HepG2 (cell line): ENCODE data around the gene IL15. TPM values are rescaled to one million over a fixed set of nuclear protein-coding genes. Genes with fewer than 3 reads are reported as not detected.

Source experiments
- ATAC-seq: fragments of 200-7000 bp; cut with Tn5 transposase; 3 replicates; pipeline ENCODE4 v1.9.1; 2020; ENCODE audit warnings: mild to moderate bottlenecking, moderate library complexity
- BruUV-seq: library from RNA; stranded (reverse); fragments of 400-500 nt; replicated peaks from 2 replicates; lab custom pipeline; 2021; lab: Mats Ljungman, UMichigan
- CTCF ChIA-PET: fragments of 300-600 bp; formaldehyde crosslinking; extraction: SDS; loops from one replicate; lab custom pipeline; 2021; ENCODE audit warnings: low total read pairs, inconsistent platforms, low intra/inter-chr PET ratio; lab: Yijun Ruan, JAX
- POLR2A ChIA-PET: fragments of 350-600 bp; sonication (Branson Sonifier 250); formaldehyde crosslinking; loops from one replicate; lab custom pipeline; 2020; ENCODE audit warnings: antibody characterized with exemption, inconsistent platforms; lab: Yijun Ruan, JAX
- DNase-seq: peaks from one replicate; pipeline ENCODE4 v3.0.0-alpha.2; 2015; ENCODE audit warnings: low spot score
- FAIRE-seq: peaks from 3 replicates; lab custom pipeline; 2011; peaks lifted over from hg19 to GRCh38; lab: Jason Lieb, UNC
- H2AFZ ChIP-seq: one replicate; pipeline ENCODE4 v1.6.1; 2011; ENCODE audit warnings: low read length, inconsistent platforms
- H3K27ac ChIP-seq: fragments of 300-600 bp; 3 replicates; pipeline ENCODE4 v1.8.0; 2011; ENCODE audit warnings: mixed run types, mild to moderate bottlenecking, mixed read lengths, low read length, inconsistent platforms; ENCODE audit not compliant: insufficient read depth; ENCODE audit errors: extremely low read length
- H3K27me3 ChIP-seq, 2 experiments: fragments of 200-600 bp in 1 of 2; 2 replicates in 1 of 2; 3 replicates in 1 of 2; pipeline versions ENCODE4 v1.6.0 to v1.8.0; 2011; ENCODE audit warnings: low read length in 2 of 2, mild to moderate bottlenecking in 2 of 2, moderate library complexity in 2 of 2, inconsistent platforms in 1 of 2; ENCODE audit not compliant: insufficient read depth in 2 of 2, control insufficient read depth in 1 of 2
- H3K36me3 ChIP-seq, 2 experiments: fragments of 200-600 bp in 1 of 2; replicated peaks in 1 of 2; 2 replicates in 1 of 2; 3 replicates in 1 of 2; pipeline versions ENCODE4 v1.5.1 to v1.8.0; 2011; ENCODE audit warnings: low read length in 2 of 2, inconsistent platforms in 1 of 2; ENCODE audit not compliant: insufficient read depth in 2 of 2, control insufficient read depth in 1 of 2
- H3K4me1 ChIP-seq: 2 replicates; pipeline ENCODE4 v1.5.1; 2012; ENCODE audit warnings: low read length, inconsistent platforms; ENCODE audit not compliant: insufficient read depth
- H3K4me2 ChIP-seq: 2 replicates; pipeline ENCODE4 v1.6.0; 2011; ENCODE audit warnings: low read depth, low read length, inconsistent platforms
- H3K4me3 ChIP-seq, 3 experiments: fragments of 200-600 bp in 1 of 3; sonication (generic), shearing (Covaris generic) in 1 of 3; replicated peaks in 1 of 3; 2 replicates each; pipeline ENCODE4 v1.5.1; 2011 to 2016; ENCODE audit warnings: low read length in 3 of 3, inconsistent platforms in 2 of 3, low read depth in 2 of 3, mild to moderate bottlenecking in 2 of 3, control low read depth in 1 of 3, mixed read lengths in 1 of 3; ENCODE audit not compliant: insufficient read depth in 1 of 3
- H3K79me2 ChIP-seq: one replicate; pipeline ENCODE4 v1.6.1; 2011; ENCODE audit warnings: low read length, inconsistent platforms; ENCODE audit not compliant: insufficient read depth
- H3K9ac ChIP-seq: 2 replicates; pipeline ENCODE4 v1.6.0; 2011; ENCODE audit warnings: mild to moderate bottlenecking, low read depth, low read length, inconsistent platforms; ENCODE audit not compliant: insufficient read depth
- H3K9me3 ChIP-seq: 2 replicates; pipeline ENCODE4 v1.5.1; 2012; ENCODE audit warnings: mild to moderate bottlenecking, low read length
- H4K20me1 ChIP-seq: 2 replicates; pipeline ENCODE4 v1.6.0; 2011; ENCODE audit warnings: inconsistent platforms, mild to moderate bottlenecking, low read length, moderate library complexity; ENCODE audit not compliant: insufficient read depth
- KDM6A ChIP-seq: IDR thresholded peaks from 2 replicates; pipeline ENCODE4 v1.6.1; 2016; ENCODE audit warnings: low read depth
- MED8 ChIP-seq: sonication (generic); formaldehyde crosslinking; IDR thresholded peaks from 2 replicates; pipeline ENCODE4 v1.8.1; 2023; ENCODE audit warnings: mild to moderate bottlenecking, missing genetic modification reagents; ENCODE audit not compliant: insufficient replicate concordance
- NR2F1 ChIP-seq, 2 experiments: fragments of 450-650 bp in 1 of 2; formaldehyde crosslinking in 1 of 2; IDR thresholded peaks; 2 replicates each; pipeline versions ENCODE4 v1.5.0 to v1.6.1; 2016 to 2020; ENCODE audit warnings: mild to moderate bottlenecking in 1 of 2, missing compliant biosample characterization in 1 of 2, missing genetic modification reagents in 1 of 2, moderate library complexity in 1 of 2
- ZBTB20 ChIP-seq: sonication (generic); formaldehyde crosslinking; IDR thresholded peaks from 2 replicates; pipeline ENCODE4 v1.8.1; 2023; ENCODE audit warnings: missing genetic modification reagents, low read depth, mild to moderate bottlenecking, borderline replicate concordance
- ZBTB21 ChIP-seq: sonication (generic); formaldehyde crosslinking; IDR thresholded peaks from 2 replicates; pipeline ENCODE4 v1.4.0; 2020; ENCODE audit warnings: missing genetic modification reagents
- ZFYVE20 ChIP-seq: sonication (generic); formaldehyde crosslinking; IDR thresholded peaks from 2 replicates; pipeline ENCODE4 v1.8.0; 2023; ENCODE audit warnings: low read depth, mild to moderate bottlenecking, moderate library complexity, missing genetic modification reagents, borderline replicate concordance
- ZNF260 ChIP-seq: sonication (generic); formaldehyde crosslinking; IDR thresholded peaks from 2 replicates; pipeline ENCODE4 v1.4.0; 2020; ENCODE audit warnings: missing genetic modification reagents, low read depth, mild to moderate bottlenecking, borderline replicate concordance
- ZNF296 ChIP-seq: sonication (generic); formaldehyde crosslinking; conservative IDR thresholded peaks from 2 replicates; pipeline ENCODE4 v1.5.0; 2020; ENCODE audit warnings: mild to moderate bottlenecking, missing genetic modification reagents
- ZNF720 ChIP-seq: sonication (generic); formaldehyde crosslinking; IDR thresholded peaks from 2 replicates; pipeline ENCODE4 v1.4.0; 2020; ENCODE audit warnings: missing genetic modification reagents
- WGBS: methylation state at CpG from one replicate; pipeline ENCODE4 v1.1.6; 2017; ENCODE audit warnings: low lambda C conversion rate; 5-methylcytosine and 5-hydroxymethylcytosine counted together
- in situ Hi-C: cut with HindIII; loops from 2 replicates; pipeline ENCODE4 v1.10.0; 2017; ENCODE audit warnings: low pct_unique_long_range_greater_than_20kb; ENCODE audit not compliant: extremely low pct_ligation_motif_present
- intact Hi-C: fragments of 100-400 bp; cut with micrococcal nuclease; formaldehyde crosslinking; loops from one replicate; pipeline ENCODE4 v1.10.0; 2022; ENCODE audit not compliant: unreplicated experiment
- polyA plus RNA-seq, 8 experiments: library from polyadenylated mRNA; depleted of rRNA in 3 of 8; stranded (reverse) in 7 of 8; unstranded in 1 of 8; fragments of >200 nt; fragmentation: Illumina TruSeq in 4 of 8; extraction: Trizol in 4 of 8; gene quantifications; 2 replicates each; pipeline versions ENCODE4 v1.2.1 to v1.2.3, GENCODE V29; 2011 to 2016; ENCODE audit warnings: low read depth in 4 of 8, missing spikeins in 1 of 8, mixed read lengths in 1 of 8; ENCODE audit not compliant: insufficient read depth in 1 of 8
- total RNA-seq, 5 experiments: library from RNA; depleted of rRNA; stranded (reverse); fragments of >200 nt; fragmentation: Illumina TruSeq; extraction: Trizol; gene quantifications; 2 replicates each; pipeline ENCODE4 v1.2.3, GENCODE V29; 2016; ENCODE audit warnings: low read depth in 1 of 5
- TF ChIP-seq, protein P1 (sequence below): sonication (generic); formaldehyde crosslinking; IDR thresholded peaks from 2 replicates; pipeline ENCODE4 v1.8.0; 2022; ENCODE audit warnings: missing genetic modification reagents, mild to moderate bottlenecking, inconsistent platforms, borderline replicate concordance
- TF ChIP-seq, protein P2 (sequence below): sonication (generic); formaldehyde crosslinking; IDR thresholded peaks from 2 replicates; pipeline ENCODE4 v1.4.0; 2020; ENCODE audit warnings: mild to moderate bottlenecking, low read depth, missing genetic modification reagents
- TF ChIP-seq, protein P3 (sequence below): sonication (generic); formaldehyde crosslinking; IDR thresholded peaks from 2 replicates; pipeline ENCODE4 v1.4.0; 2020; ENCODE audit warnings: missing genetic modification reagents, borderline replicate concordance
- TF ChIP-seq, protein P4 (sequence below): sonication (generic); formaldehyde crosslinking; IDR thresholded peaks from 2 replicates; pipeline ENCODE4 v1.4.0; 2020; ENCODE audit warnings: mild to moderate bottlenecking, missing genetic modification reagents

IL15 gene
- total and polyA plus RNA-seq, 2 of the 13 experiments (the other 11 are each of a cell fraction or from before 2014, with no cell fraction given) = 0.12 to 0.24 TPM

DNA sequence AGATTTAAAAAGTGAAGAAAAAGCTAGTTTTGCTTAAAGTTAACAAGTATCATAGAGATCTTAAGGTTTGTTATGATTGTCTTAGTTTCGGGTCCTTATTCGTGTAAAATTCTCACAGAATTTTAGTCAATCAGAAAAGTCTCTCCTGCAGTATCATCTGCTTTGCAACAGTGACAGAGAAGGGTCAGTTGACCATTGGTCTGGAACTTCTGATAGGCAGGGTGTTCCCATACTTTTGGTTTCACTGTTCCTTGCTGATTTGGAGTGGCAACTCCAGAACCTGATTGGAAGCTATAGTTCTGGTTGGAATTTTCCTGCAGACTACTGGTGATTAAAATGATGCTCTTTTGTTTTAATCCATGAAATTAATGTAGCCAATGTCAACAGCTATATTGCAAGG, 1.8 kb downstream of the IL15 start:
- POLR2A ChIA-PET = no interaction called here
- Histone ChIP-seq H3K27ac (no peak overlapping the region), H3K27me3 (peaks cover 0 to 19% of the 10 kb centered on the region in 2 experiments; a peak in 2 of 5 replicates), H2AFZ (no peak overlapping the region), H3K79me2 (no peaks in the 10 kb centered on the region), H3K4me1 (peaks cover 6% of the 10 kb centered on the region), H3K4me2 (no peak overlapping the region), H3K9ac (no peak overlapping the region), H3K36me3 (no peaks in the 10 kb centered on the region), H4K20me1 (no peaks in the 10 kb centered on the region), H3K9me3 (no peaks in the 10 kb centered on the region), H3K4me3 (no peak overlapping the region)
- ATAC-seq (no peak), DNase-seq (no peak), FAIRE-seq (no peak)
- intact Hi-C loops = no loop called here
- CTCF ChIA-PET = no interaction called here
- in situ Hi-C loops = no loop called here
- BruUV-seq = no TSS peak
- WGBS = 7% methylated on average over 2 of the region's 2 CpGs
- TF ChIP-seq NR2F1 (CRISPR knock-in tag; IDR thresholded peaks at IDR 0.05) (no peak), ZFYVE20 (CRISPR knock-in tag) (no peak), ZBTB20 (CRISPR knock-in tag) (no peak), KDM6A (CRISPR knock-in tag) (no peak), ZNF720 (no peak), ZBTB21 (CRISPR knock-in tag) (no peak), ZNF260 (no peak), ZNF296 (no peak), MED8 (CRISPR knock-in tag) (no peak)
- TF ChIP-seq, protein P1, sequence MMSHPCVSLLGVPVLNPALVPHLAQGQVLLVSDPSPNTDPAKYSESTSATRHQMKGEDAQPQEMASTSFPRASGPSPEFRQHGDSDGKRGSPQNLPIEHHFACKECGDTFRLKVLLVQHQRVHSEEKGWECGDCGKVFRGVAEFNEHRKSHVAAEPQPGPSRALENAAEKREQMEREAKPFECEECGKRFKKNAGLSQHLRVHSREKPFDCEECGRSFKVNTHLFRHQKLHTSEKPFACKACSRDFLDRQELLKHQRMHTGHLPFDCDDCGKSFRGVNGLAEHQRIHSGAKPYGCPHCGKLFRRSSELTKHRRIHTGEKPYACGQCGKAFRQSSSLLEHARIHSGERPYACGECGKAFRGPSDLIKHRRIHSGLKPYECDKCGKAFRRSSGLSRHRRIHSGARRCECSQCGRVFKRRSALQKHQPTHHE (CRISPR knock-in tag) = no peak
- TF ChIP-seq, protein P2, sequence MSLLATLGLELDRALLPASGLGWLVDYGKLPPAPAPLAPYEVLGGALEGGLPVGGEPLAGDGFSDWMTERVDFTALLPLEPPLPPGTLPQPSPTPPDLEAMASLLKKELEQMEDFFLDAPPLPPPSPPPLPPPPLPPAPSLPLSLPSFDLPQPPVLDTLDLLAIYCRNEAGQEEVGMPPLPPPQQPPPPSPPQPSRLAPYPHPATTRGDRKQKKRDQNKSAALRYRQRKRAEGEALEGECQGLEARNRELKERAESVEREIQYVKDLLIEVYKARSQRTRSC (CRISPR knock-in tag) = no peak
- TF ChIP-seq, protein P3, sequence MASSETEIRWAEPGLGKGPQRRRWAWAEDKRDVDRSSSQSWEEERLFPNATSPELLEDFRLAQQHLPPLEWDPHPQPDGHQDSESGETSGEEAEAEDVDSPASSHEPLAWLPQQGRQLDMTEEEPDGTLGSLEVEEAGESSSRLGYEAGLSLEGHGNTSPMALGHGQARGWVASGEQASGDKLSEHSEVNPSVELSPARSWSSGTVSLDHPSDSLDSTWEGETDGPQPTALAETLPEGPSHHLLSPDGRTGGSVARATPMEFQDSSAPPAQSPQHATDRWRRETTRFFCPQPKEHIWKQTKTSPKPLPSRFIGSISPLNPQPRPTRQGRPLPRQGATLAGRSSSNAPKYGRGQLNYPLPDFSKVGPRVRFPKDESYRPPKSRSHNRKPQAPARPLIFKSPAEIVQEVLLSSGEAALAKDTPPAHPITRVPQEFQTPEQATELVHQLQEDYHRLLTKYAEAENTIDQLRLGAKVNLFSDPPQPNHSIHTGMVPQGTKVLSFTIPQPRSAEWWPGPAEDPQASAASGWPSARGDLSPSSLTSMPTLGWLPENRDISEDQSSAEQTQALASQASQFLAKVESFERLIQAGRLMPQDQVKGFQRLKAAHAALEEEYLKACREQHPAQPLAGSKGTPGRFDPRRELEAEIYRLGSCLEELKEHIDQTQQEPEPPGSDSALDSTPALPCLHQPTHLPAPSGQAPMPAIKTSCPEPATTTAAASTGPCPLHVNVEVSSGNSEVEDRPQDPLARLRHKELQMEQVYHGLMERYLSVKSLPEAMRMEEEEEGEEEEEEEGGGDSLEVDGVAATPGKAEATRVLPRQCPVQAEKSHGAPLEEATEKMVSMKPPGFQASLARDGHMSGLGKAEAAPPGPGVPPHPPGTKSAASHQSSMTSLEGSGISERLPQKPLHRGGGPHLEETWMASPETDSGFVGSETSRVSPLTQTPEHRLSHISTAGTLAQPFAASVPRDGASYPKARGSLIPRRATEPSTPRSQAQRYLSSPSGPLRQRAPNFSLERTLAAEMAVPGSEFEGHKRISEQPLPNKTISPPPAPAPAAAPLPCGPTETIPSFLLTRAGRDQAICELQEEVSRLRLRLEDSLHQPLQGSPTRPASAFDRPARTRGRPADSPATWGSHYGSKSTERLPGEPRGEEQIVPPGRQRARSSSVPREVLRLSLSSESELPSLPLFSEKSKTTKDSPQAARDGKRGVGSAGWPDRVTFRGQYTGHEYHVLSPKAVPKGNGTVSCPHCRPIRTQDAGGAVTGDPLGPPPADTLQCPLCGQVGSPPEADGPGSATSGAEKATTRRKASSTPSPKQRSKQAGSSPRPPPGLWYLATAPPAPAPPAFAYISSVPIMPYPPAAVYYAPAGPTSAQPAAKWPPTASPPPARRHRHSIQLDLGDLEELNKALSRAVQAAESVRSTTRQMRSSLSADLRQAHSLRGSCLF = no peak
- TF ChIP-seq, protein P4, sequence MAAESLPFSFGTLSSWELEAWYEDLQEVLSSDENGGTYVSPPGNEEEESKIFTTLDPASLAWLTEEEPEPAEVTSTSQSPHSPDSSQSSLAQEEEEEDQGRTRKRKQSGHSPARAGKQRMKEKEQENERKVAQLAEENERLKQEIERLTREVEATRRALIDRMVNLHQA (CRISPR knock-in tag) = no peak
